ENCODE results near the gene VWA5A.

The VWA5A gene

DNA sequence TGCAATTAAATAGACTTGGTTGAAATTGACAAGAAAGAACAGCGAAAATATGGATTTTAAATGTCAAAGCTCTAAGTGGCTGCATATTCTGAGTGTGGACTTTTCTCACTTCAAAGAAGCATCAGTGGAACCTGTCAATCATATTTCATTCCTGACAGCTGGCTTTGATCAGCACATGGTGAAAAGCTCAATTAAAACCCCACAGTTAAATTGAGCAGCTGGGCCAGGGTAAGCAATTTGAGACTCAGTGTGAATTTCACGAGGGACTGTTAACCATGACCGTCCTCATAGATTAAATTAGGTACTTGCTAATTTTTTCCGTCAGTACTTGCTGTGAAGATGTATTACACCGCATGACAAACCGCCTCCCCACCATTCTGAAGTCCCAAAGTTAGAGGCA lies 56.9 kb downstream of the VWA5A start:
- DNase-seq: no peak

- no peak for DNase-seq
These were observed 57.3 kb downstream of the VWA5A start for GRCh38 chr11:124172599-124172998.

GRCh38 chr11:124174001-124174583 lies 58.8 kb downstream of the VWA5A start:
- DNase-seq: no peak

DNA sequence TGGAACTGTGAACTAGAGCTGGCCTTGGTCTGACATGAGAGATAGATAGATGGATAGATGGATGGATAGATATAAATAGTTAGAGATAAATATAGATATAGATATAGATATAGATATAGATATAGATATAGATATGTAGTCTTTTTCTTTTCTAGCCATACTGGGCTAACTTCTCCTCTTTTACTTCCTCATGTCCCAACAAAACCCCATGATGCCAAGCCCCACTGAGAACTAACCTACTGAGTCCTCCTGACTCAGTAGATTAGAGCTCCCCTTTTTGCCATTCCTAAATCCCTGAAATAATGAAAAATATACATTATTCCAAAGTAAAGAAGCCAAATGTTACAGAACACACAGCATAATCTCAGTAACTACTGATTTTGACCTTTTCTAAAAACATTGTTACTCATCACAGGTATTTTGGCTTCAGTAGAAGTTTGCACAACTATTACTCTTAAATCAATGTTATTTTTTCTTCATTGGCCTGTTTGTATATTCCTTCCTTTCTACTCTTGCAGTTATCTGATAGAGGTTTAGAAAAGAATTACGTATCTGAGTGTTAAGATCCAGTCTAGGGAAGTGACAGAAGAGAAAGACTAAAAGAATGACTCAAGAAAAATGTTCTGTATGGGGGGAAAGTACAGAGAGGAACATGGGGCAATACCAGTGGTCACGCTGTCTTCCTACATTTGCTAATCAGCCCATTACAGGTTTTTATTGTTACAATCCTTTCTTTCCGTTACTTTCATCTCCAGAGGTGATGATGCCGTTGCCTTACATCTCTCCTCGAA lies 61.9 kb downstream of the VWA5A start:
- no peak for DNase-seq

- no peak for DNase-seq
These were observed 64.1 kb downstream of the VWA5A start for GRCh38 chr11:124179310-124179709.

DNA sequence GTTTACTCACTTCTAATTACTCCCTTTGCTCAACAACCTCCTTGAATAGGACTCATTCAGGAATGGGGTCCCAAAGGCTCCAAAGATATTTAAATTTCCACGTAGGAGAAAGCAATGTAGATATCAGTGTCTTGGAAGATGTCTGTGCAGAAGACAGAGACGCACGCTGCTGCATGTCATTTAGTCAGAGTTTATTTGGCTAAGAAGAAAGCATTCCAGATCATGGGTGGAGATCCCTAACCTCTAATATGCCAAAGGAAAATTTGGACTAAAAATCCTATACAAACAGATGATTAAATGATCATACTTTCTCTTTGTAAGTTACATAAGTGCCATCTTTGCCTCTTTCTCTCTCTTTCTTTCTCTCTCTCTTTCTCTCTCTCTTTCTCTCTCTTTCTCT lies 67.8 kb downstream of the VWA5A start, which contains the start of gene OR10D3:
Gene OR10D3, plus strand, starts transcription at position 278 of the 400 bp plus-strand sequence. CDS start 1,925 bp downstream, outside the sequence.
- no peak for DNase-seq

GRCh38 chr11:124190298-124191139 lies 75.3 kb downstream of the VWA5A start:
- no peak for DNase-seq

DNA sequence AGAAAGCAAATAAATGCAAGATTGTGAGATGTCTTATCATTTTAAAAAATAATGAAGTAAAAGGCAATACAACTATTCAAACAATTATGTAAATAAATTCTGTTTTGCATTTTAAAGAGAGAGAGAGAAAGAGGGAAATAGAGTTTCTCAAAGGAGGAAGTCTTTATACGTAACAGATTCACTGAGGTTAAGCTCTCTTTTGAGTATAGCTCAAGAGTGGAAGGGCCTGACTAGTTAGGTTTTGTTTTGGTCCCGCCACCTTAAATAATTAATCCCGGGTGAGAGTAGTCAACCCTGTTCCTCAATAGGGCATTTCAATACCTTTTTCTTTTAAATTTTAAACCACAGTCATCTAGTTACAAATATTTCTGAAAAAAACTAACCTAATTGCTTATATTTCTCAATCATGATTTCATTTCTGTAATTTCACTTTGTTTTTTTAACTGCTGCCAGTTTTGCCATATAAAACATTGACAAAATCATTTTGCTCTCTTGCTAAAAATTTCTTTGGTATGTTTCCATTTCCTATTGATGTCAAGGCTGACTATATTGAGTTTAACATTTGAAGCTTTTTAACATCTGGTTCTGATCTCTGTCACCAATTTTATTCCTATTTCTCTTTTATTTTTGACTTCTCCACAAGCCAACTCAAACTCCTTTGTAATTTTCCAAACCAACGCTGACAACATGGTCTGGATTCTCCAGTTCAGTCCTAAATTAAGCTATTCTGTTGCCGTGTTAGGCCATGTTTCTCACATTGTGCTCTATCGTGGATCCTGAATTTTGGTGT lies 78.2 kb downstream of the VWA5A start:
- no peak for DNase-seq

DNA sequence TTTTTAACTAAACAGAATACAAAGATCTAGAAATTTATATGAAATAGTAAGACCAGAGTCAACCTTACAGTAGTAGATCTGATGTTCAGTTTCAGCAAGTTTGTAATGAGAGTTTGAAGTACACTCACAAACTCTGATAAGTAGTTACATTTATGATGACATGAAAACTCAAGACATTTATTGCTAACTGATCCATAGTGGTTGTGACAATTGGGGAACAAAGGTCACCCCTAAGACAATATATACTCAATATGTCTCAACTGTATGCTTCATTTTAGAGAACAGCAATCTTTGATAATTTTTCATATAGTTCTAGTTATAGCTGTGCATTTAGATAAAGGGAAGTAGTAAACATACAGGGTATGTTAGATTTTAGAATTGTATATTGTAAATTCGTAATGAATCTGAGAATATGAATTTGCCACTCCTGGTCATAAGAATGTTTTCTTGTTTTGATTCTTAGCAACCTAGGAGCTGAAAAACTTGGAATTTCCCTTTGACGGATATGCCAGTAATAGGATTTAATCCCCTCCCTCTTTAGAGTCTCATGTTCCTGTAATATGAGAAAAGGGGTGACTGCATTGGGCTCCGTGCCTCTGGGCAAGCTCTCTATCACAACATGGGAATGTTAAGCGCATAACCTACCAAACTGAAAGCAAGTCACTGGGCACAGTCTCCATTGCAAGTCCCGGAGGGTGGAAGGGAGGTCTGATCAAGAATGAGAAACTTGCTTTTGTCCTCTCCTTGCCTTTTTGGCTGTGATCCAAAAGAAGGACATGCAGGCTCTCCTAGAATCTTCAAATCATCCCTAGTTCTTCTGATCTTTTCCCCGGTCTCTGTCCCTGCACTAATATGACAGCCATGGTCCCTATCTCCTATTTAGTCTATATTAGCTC lies 79.3 kb downstream of the VWA5A start:
- DNase-seq: no peak

GRCh38 chr11:124195189-124195734 lies 80.0 kb downstream of the VWA5A start:
- no peak for DNase-seq

Data from activated T-cell treated with anti-CD3 and anti-CD28 coated beads, Interleukin-2, amount 50 U/mL, for 1 hour (primary cell).